PC-9 (cell line): ENCODE measurements around the gene ATM. TPM values are rescaled to one million over a fixed set of nuclear protein-coding genes. Genes with fewer than 3 reads are reported as not detected.

Experiments
- BruUV-seq: library from RNA; stranded (reverse); fragments of 400-500 nt; replicated peaks from 2 replicates; lab custom pipeline; 2021; lab: Mats Ljungman, UMichigan
- CTCF ChIA-PET: fragments of 300-600 bp; sonication (Branson Sonifier 250); formaldehyde crosslinking; loops from one replicate; lab custom pipeline; 2022; ENCODE audit warnings: antibody characterized with exemption; lab: Charles Lee
- POLR2A ChIA-PET: fragments of 300-600 bp; sonication (Branson Sonifier 250); formaldehyde crosslinking; loops from one replicate; lab custom pipeline; 2022; ENCODE audit warnings: antibody characterized with exemption; ENCODE audit not compliant: unreplicated experiment; lab: Charles Lee
- DNase-seq, 2 experiments: peaks; one replicate each; pipeline versions ENCODE4 v3.0.0 to v3.0.0-alpha.2; 2015 to 2022; ENCODE audit warnings: mixed read lengths in 1 of 2
- H2AFZ ChIP-seq: fragments of 200-600 bp; sonication (generic); 2 replicates; pipeline ENCODE4 v1.8.1; 2017; ENCODE audit warnings: antibody characterized with exemption
- H3F3A ChIP-seq: fragments of 200-600 bp; sonication (generic); 2 replicates; pipeline ENCODE4 v1.8.1; 2017; ENCODE audit warnings: antibody characterized with exemption, mild to moderate bottlenecking, low read depth; ENCODE audit not compliant: insufficient read depth
- H3K27ac ChIP-seq: fragments of 200-600 bp; sonication (generic); 2 replicates; pipeline ENCODE4 v1.6.1; 2016; ENCODE audit warnings: mixed run types
- H3K27me3 ChIP-seq: fragments of 200-600 bp; sonication (generic); 2 replicates; pipeline ENCODE4 v1.6.1; 2016; ENCODE audit warnings: low read depth, mixed run types; ENCODE audit not compliant: insufficient read depth
- H3K36me3 ChIP-seq: fragments of 200-600 bp; sonication (generic); 2 replicates; pipeline ENCODE4 v1.6.1; 2016; ENCODE audit warnings: low read depth, mixed run types
- H3K4me1 ChIP-seq: fragments of 200-600 bp; sonication (generic); replicated peaks from 2 replicates; pipeline ENCODE4 v1.6.1; 2016; ENCODE audit warnings: mixed run types; ENCODE audit not compliant: insufficient read depth
- H3K4me2 ChIP-seq: fragments of 200-600 bp; sonication (generic); 2 replicates; pipeline ENCODE4 v1.6.1; 2017; ENCODE audit warnings: mixed run types
- H3K4me3 ChIP-seq: fragments of 200-600 bp; sonication (generic); 2 replicates; pipeline ENCODE4 v1.6.1; 2016; ENCODE audit warnings: mixed run types
- H3K79me2 ChIP-seq: fragments of 200-600 bp; sonication (generic); 2 replicates; pipeline ENCODE4 v1.6.1; 2017; ENCODE audit warnings: low read depth, mixed run types
- H3K9me2 ChIP-seq: fragments of 200-600 bp; sonication (generic); 2 replicates; pipeline ENCODE4 v1.8.1; 2017; ENCODE audit warnings: mild to moderate bottlenecking; ENCODE audit not compliant: insufficient read depth
- H3K9me3 ChIP-seq: fragments of 200-600 bp; sonication (generic); 2 replicates; pipeline ENCODE4 v1.8.1; 2016; ENCODE audit warnings: low read depth; ENCODE audit not compliant: insufficient read depth
- H4K20me1 ChIP-seq: fragments of 200-600 bp; sonication (generic); 2 replicates; pipeline ENCODE4 v1.8.1; 2017; ENCODE audit not compliant: insufficient read depth
- EZH2 ChIP-seq: fragments of 200-600 bp; sonication (generic); IDR thresholded peaks from 2 replicates; pipeline ENCODE4 v1.8.0; 2017; ENCODE audit warnings: antibody characterized with exemption, low read depth
- intact Hi-C: fragments of 100-400 bp; cut with micrococcal nuclease; formaldehyde crosslinking; loops from one replicate; pipeline ENCODE4 v1.10.0; 2022; ENCODE audit not compliant: unreplicated experiment
- total RNA-seq: library from RNA; stranded (reverse); gene quantifications from 2 replicates; pipeline ENCODE4 v1.2.3, GENCODE V29; 2021
- TF ChIP-seq, protein P1 (sequence below): fragments of 200-600 bp; sonication (generic); conservative IDR thresholded peaks from 2 replicates; pipeline ENCODE4 v1.6.1; 2017; ENCODE audit warnings: mixed run types, antibody characterized with exemption, mild to moderate bottlenecking, moderate library complexity

The ATM gene
- total RNA-seq, 1 experiment from 2014 or later, result 36.3 TPM

GRCh38 chr11:108213784-108214183 lies 9.1 kb upstream of the ATM start:
- BruUV-seq, result no TSS peak
- CTCF ChIA-PET, result no interaction called here
- DNase-seq, result no peak
- H2AFZ ChIP-seq, result no peak overlapping the region
- no peak overlapping the region for H3K4me2 ChIP-seq
- no peaks in the 10 kb centered on the region for H3F3A ChIP-seq
- no peaks in the 10 kb centered on the region for H3K9me2 ChIP-seq
- peaks cover 13% of the 10 kb centered on the region; the same call in 1 of the 2 replicates for H3K36me3 ChIP-seq
- no peak for TF ChIP-seq EZH2
- TF ChIP-seq, protein P1, sequence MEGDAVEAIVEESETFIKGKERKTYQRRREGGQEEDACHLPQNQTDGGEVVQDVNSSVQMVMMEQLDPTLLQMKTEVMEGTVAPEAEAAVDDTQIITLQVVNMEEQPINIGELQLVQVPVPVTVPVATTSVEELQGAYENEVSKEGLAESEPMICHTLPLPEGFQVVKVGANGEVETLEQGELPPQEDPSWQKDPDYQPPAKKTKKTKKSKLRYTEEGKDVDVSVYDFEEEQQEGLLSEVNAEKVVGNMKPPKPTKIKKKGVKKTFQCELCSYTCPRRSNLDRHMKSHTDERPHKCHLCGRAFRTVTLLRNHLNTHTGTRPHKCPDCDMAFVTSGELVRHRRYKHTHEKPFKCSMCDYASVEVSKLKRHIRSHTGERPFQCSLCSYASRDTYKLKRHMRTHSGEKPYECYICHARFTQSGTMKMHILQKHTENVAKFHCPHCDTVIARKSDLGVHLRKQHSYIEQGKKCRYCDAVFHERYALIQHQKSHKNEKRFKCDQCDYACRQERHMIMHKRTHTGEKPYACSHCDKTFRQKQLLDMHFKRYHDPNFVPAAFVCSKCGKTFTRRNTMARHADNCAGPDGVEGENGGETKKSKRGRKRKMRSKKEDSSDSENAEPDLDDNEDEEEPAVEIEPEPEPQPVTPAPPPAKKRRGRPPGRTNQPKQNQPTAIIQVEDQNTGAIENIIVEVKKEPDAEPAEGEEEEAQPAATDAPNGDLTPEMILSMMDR, result no peak
- POLR2A ChIA-PET, result no interaction called here
- H4K20me1 ChIP-seq, result 0 out of 2 replicates have a peak, but pooled peaks cover 5% of the 10 kb centered on the region
- no peak overlapping the region for H3K4me3 ChIP-seq
- no peaks in the 10 kb centered on the region for H3K4me1 ChIP-seq
- H3K9me3 ChIP-seq, result no peaks in the 10 kb centered on the region
- H3K27ac ChIP-seq, result no peak overlapping the region
- intact Hi-C loops, result no loop called here
- H3K27me3 ChIP-seq, result no peaks in the 10 kb centered on the region
- peaks cover 72% of the 10 kb centered on the region for H3K79me2 ChIP-seq

DNA sequence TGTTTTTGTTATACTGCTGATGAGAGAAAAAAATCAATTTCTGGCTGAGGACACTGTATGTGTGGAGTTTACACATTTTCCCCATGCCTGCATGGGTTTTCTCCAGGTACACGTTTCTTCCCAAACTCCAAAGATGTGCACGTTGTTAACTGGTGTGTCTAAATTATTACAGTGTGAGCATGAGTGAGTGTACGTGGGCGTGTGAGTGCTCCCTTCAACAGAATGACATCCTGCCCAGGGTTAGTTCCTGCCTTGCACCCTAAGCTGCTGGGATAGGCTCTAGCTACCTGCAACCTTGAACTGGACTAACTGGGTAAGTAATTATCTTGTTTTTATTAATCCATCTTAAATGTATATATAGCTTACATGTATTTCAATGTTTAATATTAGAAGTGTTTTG lies 5.9 kb upstream of the ATM start:
- Histone ChIP-seq H3K27ac (no peak overlapping the region), H3K4me2 (no peak overlapping the region), H4K20me1 (0 out of 2 replicates have a peak, but pooled peaks cover 5% of the 10 kb centered on the region), H3K4me3 (no peak overlapping the region), H3K27me3 (no peaks in the 10 kb centered on the region), H3K79me2 (peaks cover 92% of the 10 kb centered on the region), H2AFZ (no peak overlapping the region), H3K9me3 (no peaks in the 10 kb centered on the region), H3F3A (peaks cover 7% of the 10 kb centered on the region), H3K36me3 (0 out of 2 replicates have a peak, but pooled peaks cover 7% of the 10 kb centered on the region), H3K9me2 (no peaks in the 10 kb centered on the region), H3K4me1 (peaks cover 18% of the 10 kb centered on the region)
- ChIA-PET CTCF (no interaction called here), POLR2A (no interaction called here)
- BruUV-seq, result no TSS peak
- no peak for DNase-seq
- intact Hi-C loops, result no loop called here
- TF ChIP-seq, protein P1, result no peak
- TF ChIP-seq EZH2, result no peak

DNA sequence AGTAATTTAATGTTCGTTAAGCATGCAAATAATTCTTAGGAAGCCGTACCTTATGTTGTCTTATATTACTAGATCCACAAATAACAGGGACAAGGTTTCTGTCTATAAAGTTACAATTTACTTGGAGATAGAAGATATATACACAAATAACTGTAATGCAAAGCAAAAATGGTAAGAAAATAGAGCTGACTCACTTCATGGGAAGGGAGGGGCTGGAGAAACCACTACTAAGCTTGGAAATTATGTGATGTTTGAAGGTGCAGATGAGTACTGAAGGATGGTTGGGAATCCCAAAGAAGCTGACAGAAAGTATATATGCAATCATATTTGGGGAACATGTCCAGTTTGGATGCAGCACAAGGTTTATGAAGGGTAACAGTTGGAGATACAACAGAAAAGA lies 4.4 kb upstream of the ATM start:
- no peak for TF ChIP-seq EZH2
- TF ChIP-seq, protein P1, result no peak
- H3K4me1 ChIP-seq, result peaks cover 18% of the 10 kb centered on the region
- H3K4me3 ChIP-seq, result no peak overlapping the region
- H3F3A ChIP-seq, result peaks cover 16% of the 10 kb centered on the region
- POLR2A ChIA-PET, result interaction anchor here (0.6 kb wide), 1 partner anchor 299 kb away, joined by 4 read pairs; no protein-coding TSS in a partner anchor
- no peaks in the 10 kb centered on the region for H3K9me3 ChIP-seq
- CTCF ChIA-PET, result no interaction called here
- H3K79me2 ChIP-seq, result peaks cover 86% of the 10 kb centered on the region
- 0 out of 2 replicates have a peak, but pooled peaks cover 5% of the 10 kb centered on the region for H3K36me3 ChIP-seq
- no peaks in the 10 kb centered on the region for H3K27me3 ChIP-seq
- no peak for DNase-seq
- H4K20me1 ChIP-seq, result 0 out of 2 replicates have a peak, but pooled peaks cover 4% of the 10 kb centered on the region
- no peaks in the 10 kb centered on the region for H3K9me2 ChIP-seq
- H2AFZ ChIP-seq, result no peak overlapping the region
- intact Hi-C loops, result no loop called here
- no peak overlapping the region for H3K4me2 ChIP-seq
- no TSS peak for BruUV-seq
- H3K27ac ChIP-seq, result no peak overlapping the region
